SU-DHL-6 (cell line): ENCODE results near the gene SLC25A6.

Experiments
- H2AFZ ChIP-seq: fragments of 200-600 bp; sonication (generic); 2 replicates; pipeline ENCODE4 v1.6.1; 2014; ENCODE audit warnings: low read depth, mild to moderate bottlenecking, moderate library complexity, mixed read lengths, antibody characterized with exemption, low read length; ENCODE audit not compliant: severe bottlenecking
- H3F3A ChIP-seq: fragments of 200-600 bp; shearing (Covaris generic); 2 replicates; pipeline ENCODE4 v1.6.0; 2016; ENCODE audit warnings: antibody characterized with exemption, mild to moderate bottlenecking; ENCODE audit not compliant: insufficient read depth
- H3K27ac ChIP-seq: fragments of 200-600 bp; sonication (generic); 2 replicates; pipeline ENCODE4 v1.5.1; 2016; ENCODE audit warnings: low read depth, mild to moderate bottlenecking, low read length, moderate library complexity, mixed read lengths
- H3K27me3 ChIP-seq: fragments of 200-600 bp; sonication (generic), shearing (Covaris generic); 2 replicates; pipeline ENCODE4 v1.6.0; 2014; ENCODE audit warnings: mild to moderate bottlenecking, low read length
- H3K36me3 ChIP-seq: fragments of 200-600 bp; sonication (generic); 2 replicates; pipeline ENCODE4 v1.6.1; 2014; ENCODE audit warnings: mild to moderate bottlenecking, low read length, mixed read lengths
- H3K4me2 ChIP-seq: fragments of 300-600, 200-600 bp; shearing (Covaris generic), sonication (generic); 2 replicates; pipeline ENCODE4 v1.6.0; 2014; ENCODE audit warnings: low read length, low read depth, mild to moderate bottlenecking; ENCODE audit not compliant: poor library complexity, severe bottlenecking
- H3K4me3 ChIP-seq: fragments of 200-600 bp; sonication (generic); 2 replicates; pipeline ENCODE4 v1.5.1; 2014; ENCODE audit warnings: antibody characterized with exemption, low read length, mild to moderate bottlenecking, mixed read lengths; ENCODE audit not compliant: insufficient read depth, poor library complexity, severe bottlenecking
- H3K79me2 ChIP-seq: fragments of 200-600 bp; sonication (generic); 2 replicates; pipeline ENCODE4 v1.6.1; 2014; ENCODE audit warnings: mild to moderate bottlenecking, low read length, moderate library complexity; ENCODE audit not compliant: insufficient read depth
- H3K9ac ChIP-seq: fragments of 200-600 bp; sonication (generic); 2 replicates; pipeline ENCODE4 v1.7.0; 2014; ENCODE audit warnings: mild to moderate bottlenecking, low read length
- H3K9me2 ChIP-seq: fragments of 200-600 bp; sonication (generic); replicated peaks from 2 replicates; pipeline ENCODE4 v1.6.1; 2014; ENCODE audit warnings: low read length; ENCODE audit not compliant: insufficient read depth
- H3K9me3 ChIP-seq: fragments of 200-600 bp; sonication (generic); 2 replicates; pipeline ENCODE4 v1.6.1; 2014; ENCODE audit warnings: low read length, mixed read lengths; ENCODE audit not compliant: insufficient read depth
- H4K20me1 ChIP-seq: fragments of 200-600 bp; sonication (generic); 2 replicates; pipeline ENCODE4 v1.6.1; 2014; ENCODE audit warnings: low read depth, mild to moderate bottlenecking, antibody characterized with exemption, low read length, moderate library complexity, mixed read lengths
- EZH2phosphoT487 ChIP-seq: fragments of 200-600 bp; sonication (generic), shearing (Covaris generic); conservative IDR thresholded peaks from 2 replicates; pipeline ENCODE4 v1.6.1; 2018; ENCODE audit warnings: mild to moderate bottlenecking, antibody characterized with exemption, low read length, moderate library complexity, mixed read lengths
- TF ChIP-seq, protein P1 (sequence below): fragments of 200-600 bp; sonication (generic); IDR thresholded peaks from one replicate; pipeline ENCODE4 v1.5.1; 2017; ENCODE audit warnings: antibody characterized with exemption, mild to moderate bottlenecking, low read length, moderate library complexity; ENCODE audit not compliant: insufficient read depth, poor library complexity, severe bottlenecking

The SLC25A6 gene

DNA sequence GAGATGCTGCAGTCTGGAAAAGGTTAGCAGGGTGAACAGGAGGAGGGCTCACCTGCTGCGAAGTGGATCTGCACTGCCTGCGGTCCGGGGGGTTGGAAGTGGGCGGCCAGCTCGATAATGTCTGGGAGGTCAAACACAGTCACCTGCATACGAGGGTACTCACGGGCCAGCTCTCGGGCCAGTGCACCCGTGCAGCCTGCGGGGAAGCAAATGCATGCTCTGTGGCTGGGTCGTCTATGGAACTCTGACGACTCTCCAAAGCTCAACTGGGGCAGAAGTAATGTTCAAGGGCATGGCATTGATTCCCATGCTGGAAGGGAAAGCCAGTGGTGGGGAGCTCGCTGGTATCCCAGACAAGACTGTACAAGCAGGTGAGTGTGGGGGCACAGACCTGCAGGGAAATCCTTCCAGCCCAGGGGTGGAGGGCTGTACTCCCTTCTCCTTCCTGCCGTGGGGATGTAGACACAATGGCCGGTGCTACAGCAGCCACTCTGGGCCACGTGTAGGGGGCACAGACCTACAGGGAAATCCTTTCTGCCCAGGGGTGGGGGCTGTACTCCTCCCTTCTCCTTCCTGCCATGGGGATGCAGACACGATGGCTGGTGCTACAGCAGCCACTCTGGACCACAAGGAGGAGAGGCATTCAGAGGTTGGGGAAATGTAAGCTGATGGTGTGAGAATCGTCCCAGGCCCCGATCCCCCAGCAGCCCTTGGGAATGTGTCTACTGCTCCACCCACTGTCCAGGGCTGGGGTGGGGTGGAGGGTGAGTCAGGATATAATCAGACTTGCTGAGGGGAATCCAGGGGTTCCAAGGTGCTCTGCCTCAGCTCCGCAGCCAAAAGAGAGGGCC is 26.2 kb upstream of the SLC25A6 start:
- H3K9ac ChIP-seq = no peak overlapping the region
- H4K20me1 ChIP-seq = no peaks in the 10 kb centered on the region
- TF ChIP-seq, protein P1, sequence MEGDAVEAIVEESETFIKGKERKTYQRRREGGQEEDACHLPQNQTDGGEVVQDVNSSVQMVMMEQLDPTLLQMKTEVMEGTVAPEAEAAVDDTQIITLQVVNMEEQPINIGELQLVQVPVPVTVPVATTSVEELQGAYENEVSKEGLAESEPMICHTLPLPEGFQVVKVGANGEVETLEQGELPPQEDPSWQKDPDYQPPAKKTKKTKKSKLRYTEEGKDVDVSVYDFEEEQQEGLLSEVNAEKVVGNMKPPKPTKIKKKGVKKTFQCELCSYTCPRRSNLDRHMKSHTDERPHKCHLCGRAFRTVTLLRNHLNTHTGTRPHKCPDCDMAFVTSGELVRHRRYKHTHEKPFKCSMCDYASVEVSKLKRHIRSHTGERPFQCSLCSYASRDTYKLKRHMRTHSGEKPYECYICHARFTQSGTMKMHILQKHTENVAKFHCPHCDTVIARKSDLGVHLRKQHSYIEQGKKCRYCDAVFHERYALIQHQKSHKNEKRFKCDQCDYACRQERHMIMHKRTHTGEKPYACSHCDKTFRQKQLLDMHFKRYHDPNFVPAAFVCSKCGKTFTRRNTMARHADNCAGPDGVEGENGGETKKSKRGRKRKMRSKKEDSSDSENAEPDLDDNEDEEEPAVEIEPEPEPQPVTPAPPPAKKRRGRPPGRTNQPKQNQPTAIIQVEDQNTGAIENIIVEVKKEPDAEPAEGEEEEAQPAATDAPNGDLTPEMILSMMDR = no peak
- TF ChIP-seq EZH2phosphoT487 = no peak
- H3K27me3 ChIP-seq = no peaks in the 10 kb centered on the region
- H3K4me2 ChIP-seq = no peak overlapping the region
- H3K79me2 ChIP-seq = no peaks in the 10 kb centered on the region
- H2AFZ ChIP-seq = no peak overlapping the region
- H3K36me3 ChIP-seq = 0 out of 2 replicates have a peak, but pooled peaks cover 2% of the 10 kb centered on the region
- no peak overlapping the region for H3K4me3 ChIP-seq
- H3K9me3 ChIP-seq = no peaks in the 10 kb centered on the region
- no peak overlapping the region for H3K27ac ChIP-seq
- no peaks in the 10 kb centered on the region for H3K9me2 ChIP-seq
- no peaks in the 10 kb centered on the region for H3F3A ChIP-seq

DNA sequence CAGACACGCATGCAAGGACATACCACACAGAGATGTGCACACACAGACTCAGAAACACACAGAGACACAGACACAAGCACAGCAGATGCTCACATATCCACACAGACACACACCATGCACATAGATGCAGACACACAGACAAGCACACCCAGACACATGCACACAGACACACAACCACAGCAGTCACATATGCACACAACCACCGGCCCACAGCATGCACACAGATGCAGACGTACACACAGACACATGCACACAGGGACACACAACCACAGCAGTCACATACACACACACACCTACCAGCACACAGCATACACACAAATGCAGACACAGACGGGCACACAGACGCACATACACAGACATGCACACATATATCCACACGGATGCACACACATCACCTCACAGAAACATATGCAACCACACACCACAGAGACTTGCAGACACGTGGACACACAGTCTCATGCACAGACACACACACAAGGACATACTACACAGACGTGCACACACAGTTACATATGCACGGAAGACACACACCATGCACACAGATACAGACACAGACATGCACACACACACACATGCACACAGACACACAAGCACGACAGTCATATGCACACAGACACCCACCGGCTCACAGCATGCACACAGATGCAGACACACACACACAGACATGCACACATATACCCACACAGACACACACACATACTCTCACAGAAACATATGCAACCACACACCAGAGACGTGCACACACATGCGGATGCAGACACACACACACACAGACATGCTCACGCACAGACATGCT is 25.2 kb upstream of the SLC25A6 start:
- no peaks in the 10 kb centered on the region for H3F3A ChIP-seq
- H2AFZ ChIP-seq = no peak overlapping the region
- 0 out of 2 replicates have a peak, but pooled peaks cover 2% of the 10 kb centered on the region for H3K36me3 ChIP-seq
- no peaks in the 10 kb centered on the region for H3K27me3 ChIP-seq
- no peaks in the 10 kb centered on the region for H4K20me1 ChIP-seq
- TF ChIP-seq EZH2phosphoT487 = no peak
- TF ChIP-seq, protein P1 = no peak
- no peak overlapping the region for H3K4me2 ChIP-seq
- no peak overlapping the region for H3K27ac ChIP-seq
- H3K9ac ChIP-seq = no peak overlapping the region
- no peaks in the 10 kb centered on the region for H3K9me2 ChIP-seq
- H3K79me2 ChIP-seq = no peaks in the 10 kb centered on the region
- H3K4me3 ChIP-seq = no peak overlapping the region
- H3K9me3 ChIP-seq = no peaks in the 10 kb centered on the region

GRCh38 chrX:1416327-1416784 is 24.4 kb upstream of the SLC25A6 start:
- Histone ChIP-seq H2AFZ (no peak overlapping the region), H3K9me3 (no peaks in the 10 kb centered on the region), H3K9ac (no peak overlapping the region), H3K36me3 (0 out of 2 replicates have a peak, but pooled peaks cover 2% of the 10 kb centered on the region), H3K4me3 (no peak overlapping the region), H4K20me1 (no peaks in the 10 kb centered on the region), H3K27ac (no peak overlapping the region), H3K27me3 (no peaks in the 10 kb centered on the region), H3K4me2 (no peak overlapping the region), H3K9me2 (no peaks in the 10 kb centered on the region), H3F3A (no peaks in the 10 kb centered on the region), H3K79me2 (no peaks in the 10 kb centered on the region)
- TF ChIP-seq, protein P1 = no peak
- TF ChIP-seq EZH2phosphoT487 = no peak
